ENCODE results near the gene MBTD1. TPM values are rescaled to one million over a fixed set of nuclear protein-coding genes. Genes with fewer than 3 reads are reported as not detected.

Gene MBTD1
- total and polyA plus RNA-seq, 10 of the 15 experiments (the other 5 are each of a cell fraction or from before 2014, with no cell fraction given), result 1.3 to 16.7 (median 9.5) TPM

DNA sequence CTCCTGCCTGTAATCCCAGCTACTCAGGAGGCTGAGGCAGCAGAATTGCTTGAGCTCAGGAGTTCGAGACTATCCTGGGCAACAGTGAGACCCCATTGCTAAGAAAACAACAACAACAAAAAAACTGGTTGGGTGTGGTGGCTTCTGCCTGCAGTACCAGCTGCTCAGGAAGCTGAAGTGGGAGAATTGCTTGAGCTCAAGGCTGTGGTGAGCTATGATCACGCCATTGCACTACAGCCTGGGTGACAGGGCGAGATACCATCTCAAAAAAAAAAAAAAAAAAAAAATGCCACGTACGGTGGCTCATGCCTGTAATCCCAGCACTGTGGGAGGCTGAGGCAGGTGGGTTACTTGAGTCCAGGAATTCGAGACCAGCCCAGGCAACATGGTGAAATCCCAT, 59.6 kb downstream of the MBTD1 start:
- Histone ChIP-seq H3K4me3 (no peak overlapping the region), H2AFZ (ENCODE audit: control insufficient read depth, low read depth, low read length) (no peak overlapping the region), H3K36me3 (ENCODE audit: control insufficient read depth in 2 of 2, insufficient read depth in 2 of 2, low read length in 1 of 2) (peaks cover 2 to 28% of the 10 kb centered on the region in 2 experiments), H3K9ac (ENCODE audit: control insufficient read depth, insufficient read depth, low read length) (no peak overlapping the region), H3K27me3 (replicated peaks in 1 of 2; ENCODE audit: control insufficient read depth in 2 of 2, insufficient read depth in 2 of 2, low read length in 1 of 2) (no peaks in the 10 kb centered on the region), H3K4me1 (ENCODE audit: control insufficient read depth, insufficient read depth, low read length) (no peaks in the 10 kb centered on the region), H3K79me2 (ENCODE audit: control insufficient read depth, insufficient read depth, low read length) (no peaks in the 10 kb centered on the region), H3K27ac (ENCODE audit: control insufficient read depth, insufficient read depth) (no peak overlapping the region), H4K20me1 (ENCODE audit: control insufficient read depth, insufficient read depth) (no peaks in the 10 kb centered on the region), H3K4me2 (ENCODE audit: control insufficient read depth, insufficient read depth) (no peak overlapping the region), H3K9me3 (replicated peaks; ENCODE audit: control insufficient read depth, insufficient read depth, low read length) (no peaks in the 10 kb centered on the region)
- CTCF ChIA-PET, result no interaction called here
- BruUV-seq (replicated peaks), result no TSS peak
- RAD21 ChIA-PET (ENCODE audit: unreplicated experiment), result interaction anchor here (0.7 kb wide), 1 partner anchor 196 kb away, joined by 3 read pairs; no protein-coding TSS in a partner anchor
- FAIRE-seq (no peak), DNase-seq (ENCODE audit: low read depth, low spot score) (no peak), ATAC-seq (no peak)
- TF ChIP-seq FOXM1 (IDR thresholded peaks at IDR 0.05; ENCODE audit: low read depth, low read length), result no peak
- no peak for TF ChIP-seq CEBPZ (IDR thresholded peaks at IDR 0.05; ENCODE audit: low read depth, low read length)
- TF ChIP-seq RCOR1 (conservative IDR thresholded peaks at IDR 0.05; ENCODE audit: low read depth, low read length), result no peak
- TF ChIP-seq SMARCA5 (IDR thresholded peaks at IDR 0.05), result no peak
- no peak for TF ChIP-seq CBX3 (IDR thresholded peaks at IDR 0.05; ENCODE audit: borderline replicate concordance, low read depth)
- TF ChIP-seq ZNF24 (IDR thresholded peaks at IDR 0.05), result no peak
- TF ChIP-seq ASH2L (IDR thresholded peaks at IDR 0.05; ENCODE audit: borderline replicate concordance, low read depth), result no peak
- no peak for TF ChIP-seq IRF3 (IDR thresholded peaks at IDR 0.05)
- TF ChIP-seq PAX5 (IDR thresholded peaks at IDR 0.05; ENCODE audit: borderline replicate concordance, low read depth, low read length), result no peak
- no peak for TF ChIP-seq NR2C2 (IDR thresholded peaks at IDR 0.05; ENCODE audit: borderline replicate concordance, control insufficient read depth, insufficient read length, low read depth)
- no peak for TF ChIP-seq SIX5 (IDR thresholded peaks at IDR 0.05; ENCODE audit: low read depth, low read length, severe bottlenecking)
- no peak for TF ChIP-seq ZNF687 (IDR thresholded peaks at IDR 0.05)
- no peak for TF ChIP-seq POLR2AphosphoS2 (IDR thresholded peaks at IDR 0.05; ENCODE audit: low read depth, low read length)
- TF ChIP-seq NFYA (IDR thresholded peaks at IDR 0.05; ENCODE audit: borderline replicate concordance, low read depth, low read length), result no peak
- TF ChIP-seq HDAC6 (IDR thresholded peaks at IDR 0.05; ENCODE audit: unreplicated experiment), result no peak
- no peak for TF ChIP-seq SP1 (IDR thresholded peaks at IDR 0.05; ENCODE audit: low read depth, low read length)
- no peak for TF ChIP-seq BACH1 (IDR thresholded peaks at IDR 0.05; ENCODE audit: borderline replicate concordance)
- no peak for TF ChIP-seq TCF12 (IDR thresholded peaks at IDR 0.05; ENCODE audit: low read depth, low read length)
- POLR2A ChIA-PET, result no interaction called here
- in situ Hi-C loops (cut with MboI), result no loop called here
- intact Hi-C loops (cut with micrococcal nuclease; ENCODE audit: unreplicated experiment), result no loop called here
- WGBS (ENCODE audit: insufficient coverage, insufficient replicate concordance, low lambda C conversion rate, missing lambda C conversion rate), result 97% methylated on average over 3 of the region's 6 CpGs
- SMC1A ChIA-PET (ENCODE audit: uncharacterized antibody, unreplicated experiment), result no interaction called here

All from GM12878 (cell line).